Measurements from ENCODE around the gene SIM2.

Gene SIM2

GRCh38 chr21:36790616-36791015 is 91.7 kb downstream of the SIM2 start:
- TF ChIP-seq CTCF (IDR thresholded peaks at IDR 0.05; ENCODE audit: control insufficient read depth, insufficient read depth, low read depth, low read length, missing control alignments): no peak
- DNase-seq (ENCODE audit: low read depth): no peak
- no peak overlapping the region for H3K4me3 ChIP-seq (ENCODE audit: control insufficient read depth, low read depth, low read length)

- no peak overlapping the region for H3K4me3 ChIP-seq (ENCODE audit: control insufficient read depth, low read depth, low read length)
- DNase-seq (ENCODE audit: low read depth): no peak
- TF ChIP-seq CTCF (IDR thresholded peaks at IDR 0.05; ENCODE audit: control insufficient read depth, insufficient read depth, low read depth, low read length, missing control alignments): no peak
These were observed 92.3 kb downstream of the SIM2 start for GRCh38 chr21:36791180-36791579.

- TF ChIP-seq CTCF (IDR thresholded peaks at IDR 0.05; ENCODE audit: control insufficient read depth, insufficient read depth, low read depth, low read length, missing control alignments): no peak
- no peak overlapping the region for H3K4me3 ChIP-seq (ENCODE audit: control insufficient read depth, low read depth, low read length)
- DNase-seq (ENCODE audit: low read depth): no peak
These were observed 93.0 kb downstream of the SIM2 start for GRCh38 chr21:36791695-36792470.

GRCh38 chr21:36792505-36792967 is 93.6 kb downstream of the SIM2 start:
- no peak for TF ChIP-seq CTCF (IDR thresholded peaks at IDR 0.05; ENCODE audit: control insufficient read depth, insufficient read depth, low read depth, low read length, missing control alignments)
- no peak for DNase-seq (ENCODE audit: low read depth)
- H3K4me3 ChIP-seq (ENCODE audit: control insufficient read depth, low read depth, low read length): no peak overlapping the region

GRCh38 chr21:36796070-36796469 is 97.2 kb downstream of the SIM2 start:
- no peak for TF ChIP-seq CTCF (IDR thresholded peaks at IDR 0.05; ENCODE audit: control insufficient read depth, insufficient read depth, low read depth, low read length, missing control alignments)
- DNase-seq (ENCODE audit: low read depth): no peak
- no peak overlapping the region for H3K4me3 ChIP-seq (ENCODE audit: control insufficient read depth, low read depth, low read length)

- TF ChIP-seq CTCF (IDR thresholded peaks at IDR 0.05; ENCODE audit: control insufficient read depth, insufficient read depth, low read depth, low read length, missing control alignments): no peak
These were observed 99.6 kb downstream of the SIM2 start for GRCh38 chr21:36798491-36798890.

More at GRCh38 chr21:36798491-36798890, 99.6 kb downstream of the SIM2 start:
- no peak overlapping the region for H3K4me3 ChIP-seq (ENCODE audit: control insufficient read depth, low read depth, low read length)
- no peak for DNase-seq (ENCODE audit: low read depth)
